Measurements from ENCODE around the gene SLC35F3.

GRCh38 chr1:234273981-234274380 lies 369.5 kb downstream of the SLC35F3 start:
- TF ChIP-seq, protein P1, sequence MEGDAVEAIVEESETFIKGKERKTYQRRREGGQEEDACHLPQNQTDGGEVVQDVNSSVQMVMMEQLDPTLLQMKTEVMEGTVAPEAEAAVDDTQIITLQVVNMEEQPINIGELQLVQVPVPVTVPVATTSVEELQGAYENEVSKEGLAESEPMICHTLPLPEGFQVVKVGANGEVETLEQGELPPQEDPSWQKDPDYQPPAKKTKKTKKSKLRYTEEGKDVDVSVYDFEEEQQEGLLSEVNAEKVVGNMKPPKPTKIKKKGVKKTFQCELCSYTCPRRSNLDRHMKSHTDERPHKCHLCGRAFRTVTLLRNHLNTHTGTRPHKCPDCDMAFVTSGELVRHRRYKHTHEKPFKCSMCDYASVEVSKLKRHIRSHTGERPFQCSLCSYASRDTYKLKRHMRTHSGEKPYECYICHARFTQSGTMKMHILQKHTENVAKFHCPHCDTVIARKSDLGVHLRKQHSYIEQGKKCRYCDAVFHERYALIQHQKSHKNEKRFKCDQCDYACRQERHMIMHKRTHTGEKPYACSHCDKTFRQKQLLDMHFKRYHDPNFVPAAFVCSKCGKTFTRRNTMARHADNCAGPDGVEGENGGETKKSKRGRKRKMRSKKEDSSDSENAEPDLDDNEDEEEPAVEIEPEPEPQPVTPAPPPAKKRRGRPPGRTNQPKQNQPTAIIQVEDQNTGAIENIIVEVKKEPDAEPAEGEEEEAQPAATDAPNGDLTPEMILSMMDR (IDR thresholded peaks at IDR 0.05 in 4 of 5, conservative IDR thresholded peaks at IDR 0.05 in 1 of 5), result no peak
- no peak for TF ChIP-seq POLR2A (IDR thresholded peaks at IDR 0.05)
